Non-pigmented ciliary epithelial cell (primary cell): ENCODE data around the gene CFAP45.

ENCODE experiments used
- DNase-seq: peaks from one replicate; pipeline ENCODE4 v3.0.0-alpha.2; 2010; ENCODE audit warnings: low read depth

CFAP45 gene, protein sequence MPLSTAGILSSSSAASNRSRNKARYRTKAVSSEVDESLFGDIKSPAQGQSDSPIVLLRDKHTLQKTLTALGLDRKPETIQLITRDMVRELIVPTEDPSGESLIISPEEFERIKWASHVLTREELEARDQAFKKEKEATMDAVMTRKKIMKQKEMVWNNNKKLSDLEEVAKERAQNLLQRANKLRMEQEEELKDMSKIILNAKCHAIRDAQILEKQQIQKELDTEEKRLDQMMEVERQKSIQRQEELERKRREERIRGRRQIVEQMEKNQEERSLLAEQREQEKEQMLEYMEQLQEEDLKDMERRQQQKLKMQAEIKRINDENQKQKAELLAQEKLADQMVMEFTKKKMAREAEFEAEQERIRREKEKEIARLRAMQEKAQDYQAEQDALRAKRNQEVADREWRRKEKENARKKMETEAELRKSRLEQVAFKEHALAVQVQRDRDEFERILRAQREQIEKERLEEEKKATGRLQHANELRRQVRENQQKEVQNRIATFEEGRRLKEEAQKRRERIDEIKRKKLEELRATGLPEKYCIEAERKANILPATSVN

DNA sequence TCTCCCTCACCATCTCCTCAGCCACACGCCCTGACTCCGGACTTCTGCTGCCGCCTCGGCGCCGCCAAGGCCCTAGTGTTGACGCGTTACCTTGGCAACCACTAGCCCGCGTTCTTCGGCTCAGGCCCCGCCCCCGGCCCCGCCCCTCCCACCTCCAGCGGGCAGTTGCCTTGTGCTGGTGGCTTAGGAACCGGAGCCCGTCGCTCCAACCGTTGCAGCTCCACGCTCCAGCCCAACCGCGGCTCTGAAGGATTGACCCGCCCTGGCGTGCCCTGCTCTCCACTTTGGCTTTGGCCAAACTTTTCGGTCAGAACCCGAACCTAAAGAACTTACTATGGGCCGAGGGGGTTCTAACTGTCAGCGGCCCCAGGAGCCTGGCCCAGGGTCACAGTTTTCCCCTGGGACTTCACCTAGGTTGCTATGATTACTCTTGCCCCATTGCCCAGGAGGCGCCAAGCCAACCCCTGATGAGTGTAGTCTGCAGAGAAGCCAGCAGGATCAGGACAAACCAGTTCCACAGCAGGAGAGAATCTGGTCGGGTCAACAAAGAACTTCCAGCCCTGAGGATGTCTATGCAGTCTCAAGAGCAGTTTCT lies at the start of gene CFAP45:
Gene CFAP45, minus strand, starts transcription at position 80 of the 595 bp plus-strand sequence. Its CDS starts 67 bp downstream, at position 13.
- DNase-seq = no peak

DNA sequence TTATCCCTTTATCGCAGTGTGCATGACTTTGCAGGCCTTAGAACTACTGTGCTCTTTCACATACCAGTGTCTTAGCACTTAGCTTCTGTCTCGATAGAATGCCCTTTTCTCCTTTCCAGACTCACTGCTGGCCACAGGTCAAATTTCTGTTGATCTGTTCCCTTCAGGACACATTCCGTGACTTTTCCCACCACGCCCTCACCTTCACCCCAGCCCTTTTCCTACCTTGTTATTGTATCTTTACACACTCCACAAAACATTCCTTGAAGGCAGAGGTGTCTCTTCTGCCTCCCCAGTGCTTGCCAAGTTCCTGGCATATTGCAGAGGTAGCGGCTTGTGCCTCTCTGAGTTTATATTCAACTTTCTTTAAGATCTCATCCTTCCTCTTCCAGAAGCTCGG lies 49.2 kb upstream of the CFAP45 start:
- DNase-seq = no peak

DNA sequence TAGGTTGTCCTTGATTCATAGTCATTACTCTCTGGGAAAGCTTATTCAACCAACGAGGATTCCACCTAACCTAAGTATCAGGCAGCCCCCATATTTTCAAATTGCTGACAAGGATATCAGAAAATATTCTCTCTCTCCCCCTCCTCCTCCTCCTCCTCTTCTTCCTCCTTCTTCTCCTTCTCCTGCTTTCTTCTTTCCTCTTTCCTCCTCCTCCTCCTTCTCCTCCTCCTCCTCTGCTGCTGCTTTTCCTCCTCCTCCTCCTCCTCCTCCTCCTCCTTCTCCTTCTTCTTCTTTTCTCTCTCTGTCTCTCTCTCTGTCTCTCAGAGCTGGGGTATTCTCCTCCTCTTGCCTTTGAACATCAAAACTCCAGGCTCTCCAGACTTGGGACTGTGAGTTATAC lies 48.0 kb upstream of the CFAP45 start:
- DNase-seq = no peak

DNA sequence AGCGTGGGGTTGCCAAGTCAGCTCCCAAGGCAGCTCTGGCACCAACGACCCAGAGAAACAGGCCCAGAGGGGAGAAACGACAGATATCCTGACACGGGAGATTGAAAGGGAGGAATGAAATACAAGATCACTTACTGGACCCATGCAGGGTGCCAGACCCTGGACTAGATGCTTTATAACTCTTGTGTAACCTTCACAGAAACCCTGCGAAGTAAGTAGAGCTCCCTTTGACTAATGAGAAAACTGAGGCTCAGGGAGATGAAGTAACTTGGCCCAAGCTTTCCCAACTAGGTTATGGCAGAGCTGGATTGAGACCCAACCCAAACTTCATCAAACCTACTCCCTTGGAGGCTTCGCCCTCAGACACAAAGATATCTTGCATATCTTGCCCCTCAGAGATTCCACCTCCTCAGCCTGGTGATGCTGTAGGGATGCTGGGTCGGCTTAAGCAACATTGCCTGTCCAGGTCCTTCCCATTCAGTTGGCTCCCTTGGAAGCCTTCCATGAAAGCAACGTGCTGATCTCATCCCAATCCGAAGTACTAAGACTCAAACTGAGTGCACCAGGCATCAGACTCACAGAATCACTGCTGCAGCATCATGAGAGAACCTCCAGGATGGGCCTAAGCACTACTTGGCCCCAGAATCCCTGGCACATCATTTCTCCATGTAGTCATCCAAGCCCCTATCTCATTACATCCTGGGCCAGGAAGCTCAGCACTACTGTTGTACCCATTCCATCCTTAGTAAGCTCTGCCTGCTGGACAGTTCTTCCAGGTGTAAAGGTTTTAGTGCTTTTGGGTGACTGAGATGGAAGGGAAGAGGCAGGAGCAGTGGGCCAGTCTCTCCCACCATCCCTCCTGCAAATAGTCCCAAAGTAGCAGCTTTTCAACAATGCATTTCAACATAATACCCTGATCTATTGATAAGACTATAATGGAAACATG lies 46.5 kb upstream of the CFAP45 start:
- no peak for DNase-seq

DNA sequence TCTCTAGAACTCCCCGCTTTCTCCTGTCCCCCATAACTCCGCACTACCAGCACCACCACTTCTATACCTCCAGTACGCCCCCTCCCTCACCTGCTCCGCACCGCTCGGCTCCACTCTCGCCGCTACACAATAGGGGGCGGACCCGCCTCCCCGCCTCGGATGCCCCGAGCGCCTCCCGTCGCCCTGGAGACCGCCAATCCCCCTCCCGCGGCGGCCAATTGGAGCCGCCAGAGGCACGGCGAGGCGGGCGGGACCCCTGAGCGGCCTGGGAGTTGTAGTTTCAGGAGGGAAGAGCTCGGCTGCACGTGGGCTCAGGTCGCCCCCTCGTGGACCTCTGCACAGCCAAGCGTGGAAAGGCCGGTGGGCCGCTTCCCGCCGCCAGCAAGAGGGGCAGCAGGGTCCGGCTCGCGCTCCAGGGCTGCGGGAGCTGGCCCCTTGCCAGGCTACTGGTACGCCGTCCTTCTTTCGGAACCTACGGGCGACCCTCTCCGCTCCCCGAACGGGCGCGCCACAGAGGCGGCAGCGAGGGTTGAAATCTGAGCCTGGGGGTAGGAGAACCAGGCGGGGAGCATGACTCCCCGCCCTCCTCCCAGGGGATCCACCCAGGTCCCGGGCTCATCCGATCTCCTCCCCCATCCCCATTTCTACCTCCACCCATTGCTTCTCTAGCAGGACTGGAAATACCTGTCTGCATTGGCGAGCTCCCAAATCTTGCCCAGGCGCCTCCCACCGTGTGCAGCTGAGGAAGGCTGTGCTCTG lies 45.7 kb upstream of the CFAP45 start, which contains the start of gene IGSF9:
Gene IGSF9, minus strand, starts transcription at position 131 of the 759 bp plus-strand sequence. CDS start 2,159 bp downstream, outside the sequence.
- DNase-seq = no peak

DNA sequence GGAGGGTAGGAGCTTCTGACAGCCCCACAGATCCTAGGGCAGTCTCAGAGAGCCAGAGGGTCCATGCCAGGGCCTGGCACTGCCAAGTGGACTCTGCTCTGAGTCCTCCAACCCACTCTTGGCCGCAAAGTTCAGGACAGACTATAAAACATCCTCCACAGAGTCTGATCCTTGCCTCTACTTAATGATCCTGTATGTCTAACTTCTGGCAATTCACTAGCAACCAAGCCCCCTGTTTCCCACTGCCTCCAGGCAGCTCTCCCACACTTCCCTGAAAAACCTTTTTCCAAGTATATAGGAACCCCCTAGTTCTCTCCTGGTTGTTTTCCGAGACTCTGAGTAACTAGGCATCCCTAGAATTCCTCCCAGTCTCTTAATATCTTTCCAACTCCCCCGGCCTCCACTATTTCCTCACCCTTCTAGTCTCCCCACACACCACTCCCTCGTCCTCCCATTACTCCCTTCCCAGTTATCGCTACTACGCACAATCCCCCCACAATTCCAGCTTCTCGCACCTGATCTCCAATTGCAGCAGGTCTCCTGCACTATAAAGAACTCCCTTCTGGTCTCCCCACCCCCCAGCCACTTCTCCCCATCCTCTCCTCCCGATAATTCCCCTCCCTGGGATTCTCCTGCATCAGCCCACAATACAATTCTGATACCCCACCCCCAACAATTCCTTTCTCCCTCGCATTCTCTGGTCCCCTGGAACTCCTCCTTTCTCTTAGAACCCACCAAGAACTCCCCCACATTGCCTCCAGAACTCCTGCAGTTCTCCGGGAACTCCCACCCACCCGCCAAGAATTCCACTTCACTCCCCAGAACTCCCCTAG lies 44.9 kb upstream of the CFAP45 start:
- no peak for DNase-seq

DNA sequence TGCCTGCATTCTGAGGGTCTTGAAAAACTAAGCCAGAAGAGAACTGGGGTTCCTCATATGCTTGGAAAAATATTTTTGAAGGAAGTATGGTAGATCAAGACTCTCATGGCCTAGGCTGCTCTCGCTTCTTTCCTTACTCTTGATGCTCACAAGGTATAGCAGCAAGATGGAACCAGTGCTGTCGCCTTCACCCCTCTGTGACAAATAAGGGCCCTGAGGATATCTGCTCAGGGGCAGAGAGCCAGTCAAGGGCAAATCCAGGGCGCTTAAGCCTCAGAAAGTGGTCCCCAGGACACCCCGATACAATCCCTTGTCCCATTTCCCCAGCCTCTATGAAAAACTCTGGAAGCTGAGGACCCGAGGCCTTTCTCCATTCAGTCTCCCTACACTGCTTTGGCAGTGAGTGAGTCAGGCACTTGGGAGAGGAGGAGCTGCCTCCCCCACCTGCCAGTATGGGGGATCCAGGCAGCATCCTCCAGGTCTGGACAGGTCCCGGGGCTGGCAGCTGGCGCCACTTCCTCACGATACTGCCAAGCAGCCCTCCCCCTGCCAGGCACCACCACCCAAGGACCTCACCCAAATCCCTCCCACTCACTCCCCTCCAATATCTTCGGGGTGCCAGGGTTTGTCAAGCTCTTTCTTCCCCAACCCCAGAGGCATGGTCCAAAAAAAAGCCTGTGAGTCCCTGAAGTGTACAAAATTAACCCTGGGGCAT lies 44.1 kb upstream of the CFAP45 start:
- no peak for DNase-seq

DNA sequence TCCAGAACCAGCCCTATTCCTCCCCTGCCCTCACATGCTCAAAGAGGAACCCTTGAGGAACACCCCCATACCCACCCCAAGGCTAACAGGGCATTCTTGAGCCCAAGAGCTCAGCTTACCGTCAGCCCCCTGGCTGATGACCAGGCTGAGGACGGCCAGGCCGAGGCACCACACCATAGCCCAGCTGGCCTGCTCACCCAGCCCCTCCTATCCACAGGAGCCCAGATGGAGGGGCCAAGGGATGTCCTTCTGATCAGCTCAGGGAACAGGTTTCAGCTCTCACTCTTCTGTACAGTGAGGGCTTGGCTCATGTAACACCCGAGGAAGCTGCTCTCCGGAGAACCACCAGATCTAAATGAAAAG lies 43.3 kb upstream of the CFAP45 start:
- DNase-seq = no peak

DNA sequence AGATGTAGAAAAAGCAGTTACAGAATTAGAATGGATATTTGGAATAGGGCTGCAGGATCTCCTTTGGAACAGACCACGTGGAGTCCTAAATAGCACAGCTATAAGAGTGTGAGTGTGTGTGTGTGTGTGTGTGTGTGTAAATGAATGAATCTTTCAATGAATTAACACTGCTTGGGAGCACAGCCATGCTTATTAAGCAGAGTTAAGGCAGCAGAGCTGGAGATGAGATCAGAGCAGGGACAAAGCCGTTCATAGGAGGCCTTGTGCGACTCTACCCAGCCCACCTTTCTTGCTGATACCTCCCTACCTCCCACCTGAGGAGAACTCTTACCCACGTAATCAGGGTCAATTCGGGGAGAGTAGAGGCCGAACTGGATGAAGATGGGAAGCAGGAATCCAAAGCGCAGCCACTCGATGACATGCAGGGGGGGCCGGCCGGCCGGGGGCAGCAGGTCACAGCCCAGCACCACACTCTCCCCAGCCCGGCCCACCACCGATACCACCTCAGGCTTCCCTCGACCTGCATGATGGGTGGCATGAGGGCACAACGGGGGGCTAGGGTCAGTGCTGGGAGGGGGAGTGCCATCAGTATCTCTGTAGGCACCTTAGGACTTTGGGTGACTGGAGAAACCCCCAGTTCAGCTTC lies 42.8 kb upstream of the CFAP45 start:
- DNase-seq = no peak

DNA sequence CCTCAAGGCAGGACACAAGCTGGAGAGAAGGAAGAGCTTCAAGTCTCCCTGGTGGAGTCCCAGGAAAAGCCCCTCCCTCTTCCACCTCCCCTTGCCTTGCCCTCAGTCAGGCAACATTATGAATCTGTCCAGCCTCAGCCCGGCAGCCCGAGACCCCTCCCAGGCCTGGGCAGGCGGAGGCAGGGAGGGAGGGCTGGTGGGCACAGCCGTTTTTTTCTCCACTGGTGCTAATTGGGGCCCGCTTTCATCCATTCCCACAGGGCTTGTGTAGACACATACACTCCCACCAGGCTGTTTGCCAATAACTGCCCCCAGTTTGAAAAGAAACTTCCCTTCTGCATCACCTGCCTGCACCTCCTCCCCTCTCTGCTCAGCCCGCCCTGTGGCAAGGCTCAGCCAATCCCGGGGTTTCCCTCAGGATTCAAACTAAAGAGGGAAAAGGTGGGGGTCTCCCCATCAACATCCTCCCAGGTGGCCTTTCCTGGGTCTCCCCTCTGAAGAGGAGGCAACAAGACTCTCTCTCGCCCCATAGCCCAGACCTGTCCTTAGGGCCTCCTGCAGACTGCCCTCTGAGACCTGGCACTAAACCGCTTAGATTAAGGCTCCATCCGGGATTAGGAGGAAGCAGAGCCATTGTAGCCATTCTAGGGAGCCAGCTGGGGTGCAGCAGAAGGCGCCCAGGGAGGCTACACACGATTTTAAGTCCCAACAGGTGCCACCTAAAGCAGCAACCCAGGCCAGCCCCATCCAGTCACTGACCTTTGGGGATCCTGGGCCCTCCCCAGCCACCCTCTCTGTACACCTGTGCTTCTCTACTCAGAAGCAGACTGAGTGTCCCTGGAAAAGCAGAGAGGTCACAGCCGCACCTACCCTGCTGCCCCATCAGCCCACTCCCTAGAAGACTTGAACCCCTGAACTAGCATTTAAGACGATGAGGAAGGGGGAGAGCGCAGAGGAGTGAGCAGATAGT lies 41.9 kb upstream of the CFAP45 start:
- no peak for DNase-seq

DNA sequence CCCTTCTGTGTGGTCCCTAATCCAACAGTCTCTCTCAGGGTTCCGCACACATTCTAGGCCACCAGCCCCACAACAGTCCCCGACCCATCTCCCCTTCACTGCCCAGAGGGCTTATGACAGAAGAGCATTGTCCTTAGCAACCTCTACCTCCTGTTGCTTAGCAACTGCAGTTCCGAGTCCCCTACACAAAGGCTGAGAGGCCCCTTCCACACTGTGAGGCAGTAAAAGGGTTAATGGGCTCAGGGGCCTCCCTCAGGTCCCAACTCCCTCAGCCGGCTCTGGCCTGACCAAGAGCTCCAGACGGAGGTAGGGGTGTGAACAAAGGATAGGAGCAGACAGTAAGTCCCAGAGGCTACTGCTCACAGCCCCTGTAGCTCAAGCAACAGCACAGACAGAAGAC lies 41.2 kb upstream of the CFAP45 start:
- DNase-seq = no peak

DNA sequence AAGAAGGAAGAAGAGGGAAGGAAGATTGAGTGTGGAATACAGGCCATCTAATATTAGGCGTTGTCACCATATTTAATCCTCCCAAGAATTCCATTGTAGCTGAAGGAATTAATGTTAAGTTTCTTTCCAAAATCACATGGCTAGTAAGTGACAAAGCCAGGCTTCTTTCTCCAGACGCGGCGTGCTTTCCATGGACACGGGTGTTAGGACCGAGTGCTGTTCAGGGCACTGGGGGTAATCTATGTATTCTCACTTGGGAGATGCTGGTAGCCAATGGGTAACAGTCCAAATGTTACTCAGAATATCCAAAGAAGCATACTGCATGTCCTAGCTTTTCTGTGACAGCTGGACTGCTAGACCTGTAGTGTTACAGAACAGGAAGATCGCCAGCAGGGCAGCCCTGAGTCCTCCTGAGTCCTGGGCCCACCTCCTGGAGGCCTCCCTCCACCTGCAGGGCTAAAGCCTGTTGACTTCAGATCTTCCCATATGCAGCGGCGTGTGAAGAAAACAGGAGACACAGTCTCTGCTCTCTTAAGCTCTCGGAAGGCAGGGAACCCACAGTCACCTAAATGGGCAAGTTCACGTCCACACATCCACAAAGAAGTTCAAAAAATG lies 40.1 kb upstream of the CFAP45 start:
- no peak for DNase-seq

DNA sequence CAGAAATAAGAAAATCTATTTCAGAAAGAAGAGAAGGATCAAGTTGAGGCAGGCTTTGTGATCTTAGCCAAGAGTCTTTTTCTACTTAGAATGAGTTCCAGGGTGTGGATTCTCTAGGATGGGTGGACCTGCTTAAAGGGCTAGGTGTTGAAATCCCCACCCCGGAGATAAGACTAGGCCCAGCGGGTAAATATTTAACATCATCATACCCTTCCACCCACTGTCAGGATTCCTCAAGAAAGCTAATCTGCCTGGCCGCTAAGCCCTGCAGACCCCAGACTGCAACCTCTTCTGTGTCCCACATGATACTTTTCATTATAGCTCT lies 39.7 kb upstream of the CFAP45 start:
- no peak for DNase-seq

DNA sequence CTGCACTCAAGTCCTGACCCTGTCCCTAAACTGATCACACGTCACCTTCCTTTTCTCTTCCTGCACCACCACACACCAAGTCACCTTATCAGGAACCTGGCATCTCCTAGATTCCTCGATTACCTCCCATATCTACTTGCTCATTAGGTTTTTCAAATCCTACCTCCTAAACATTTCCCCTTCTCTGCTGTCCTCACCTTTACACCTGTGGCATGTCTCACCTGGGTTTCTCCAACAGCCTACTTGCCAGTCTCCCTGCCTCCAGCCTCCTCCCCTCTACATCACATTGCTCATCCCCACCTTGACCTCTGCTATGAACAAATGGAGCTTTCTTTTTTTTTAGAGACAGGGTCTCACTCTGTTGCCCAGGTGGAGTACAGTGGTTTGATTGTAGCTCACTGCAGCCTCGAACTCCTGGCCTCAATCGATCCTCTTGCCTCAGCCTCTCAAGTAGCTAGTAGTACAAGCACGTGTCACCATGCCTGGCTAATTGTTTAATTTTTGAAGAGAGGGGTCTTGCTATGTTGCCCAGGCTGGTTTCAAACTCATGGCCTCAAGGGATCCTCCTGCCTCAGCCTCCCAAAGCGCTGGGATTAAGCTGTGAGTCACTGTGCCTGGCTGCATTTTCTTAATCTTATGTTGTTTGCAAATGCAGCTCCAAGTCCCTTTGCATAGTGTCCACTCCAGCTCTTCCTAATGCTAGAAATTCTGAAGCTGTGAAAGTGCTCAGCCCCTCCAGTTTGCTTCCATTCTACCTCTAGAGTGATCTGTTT lies 39.1 kb upstream of the CFAP45 start:
- no peak for DNase-seq

DNA sequence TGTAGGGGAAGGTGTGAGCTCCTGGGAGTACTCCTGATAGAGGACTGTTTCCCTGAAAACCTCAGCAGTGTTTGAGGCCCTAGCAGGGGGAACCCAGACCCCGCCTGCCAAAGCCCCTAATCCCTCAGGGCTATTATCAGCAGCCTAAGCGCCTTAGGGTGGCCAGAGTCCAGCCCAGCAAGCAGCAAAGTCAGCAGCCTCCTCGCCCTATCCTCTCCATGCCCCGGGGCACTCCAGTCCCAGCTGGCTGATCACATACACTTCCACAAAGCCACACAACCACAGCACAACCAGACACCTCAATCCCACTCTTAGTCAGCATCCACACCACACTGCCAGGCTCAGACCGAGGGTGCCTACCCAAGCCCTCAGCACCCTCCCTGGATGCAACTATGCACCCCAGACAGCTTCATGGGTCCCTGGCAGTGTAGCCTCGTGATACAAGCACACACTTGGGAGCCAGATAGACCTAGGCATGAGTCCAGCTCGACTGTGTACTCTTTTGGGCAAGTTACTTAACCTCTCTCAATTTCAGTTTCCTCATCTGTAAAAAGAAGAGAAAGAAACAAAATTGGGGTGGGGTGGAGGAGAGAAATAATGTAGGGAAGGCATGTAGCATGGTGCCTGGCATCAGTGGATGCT lies 38.4 kb upstream of the CFAP45 start:
- no peak for DNase-seq

DNA sequence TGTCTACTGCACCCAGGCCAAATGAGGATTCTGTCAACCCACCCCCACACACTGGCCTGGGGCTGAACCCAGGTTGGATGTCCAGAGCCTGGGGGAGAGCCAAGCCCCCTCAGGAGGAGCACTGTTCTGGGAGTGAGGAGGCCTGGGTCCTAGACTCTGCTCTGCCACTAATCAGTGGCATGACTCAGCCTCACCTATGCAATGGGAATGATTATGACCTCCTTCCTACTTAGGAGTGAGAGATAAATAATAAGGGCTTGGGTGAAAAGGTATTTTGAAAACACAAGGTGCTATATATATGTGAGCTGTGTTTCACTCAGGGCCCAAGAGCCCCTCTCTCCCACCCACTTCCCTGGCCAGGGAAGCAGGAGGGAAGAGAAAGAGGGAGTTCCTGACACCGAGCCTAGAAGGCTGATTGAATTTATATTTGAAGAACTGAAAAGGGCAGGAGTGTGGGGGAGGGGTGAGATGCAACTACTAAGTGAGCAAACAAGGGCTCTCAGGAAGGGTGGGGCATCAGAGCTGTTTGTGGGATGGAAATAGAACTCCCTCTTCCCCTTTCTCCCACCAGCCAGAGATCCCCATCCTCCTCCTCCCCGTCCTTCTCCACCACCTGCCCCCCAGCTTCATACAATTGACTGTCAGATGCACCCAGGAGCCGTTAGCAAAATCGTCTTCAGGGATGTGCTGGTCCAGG lies 37.2 kb upstream of the CFAP45 start:
- no peak for DNase-seq
